ENCODE data around the gene EDRF1.
"Not testable (repeated sequence)": the region's sequence is repeated elsewhere in the genome, so short reads cannot be mapped to it uniquely, and the experiment has no call there.

EDRF1 gene

GRCh38 chr10:125719173-125720001 is at the start of gene EDRF1:
Gene EDRF1 (plus strand): TSS chr10:125719709. CDS start chr10:125719808, 99 bp downstream.
- peak; percentile 99 for DNase-seq

DNA sequence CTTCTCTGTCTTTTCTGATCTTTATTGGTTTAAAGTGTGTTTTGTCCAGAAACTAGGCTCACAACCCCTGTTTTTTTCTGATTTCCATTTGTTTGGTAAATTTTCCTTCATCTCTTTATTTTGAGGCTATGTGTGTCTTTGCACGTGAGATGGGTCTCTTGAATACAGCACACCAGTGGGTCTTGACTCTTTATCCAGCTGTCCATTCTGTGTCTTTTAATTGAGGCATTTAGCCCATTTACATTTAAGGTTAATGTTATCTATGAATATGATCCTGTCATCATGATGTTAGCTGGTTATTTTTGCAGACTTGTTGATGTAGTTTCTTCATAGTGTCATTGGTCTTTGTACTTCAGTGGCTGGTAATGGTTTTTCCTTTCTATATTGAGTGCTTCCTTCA is 46.6 kb upstream of the EDRF1 start:
- DNase-seq, result no peak

- no peak for DNase-seq
Measured at GRCh38 chr10:125679436-125679835, 40.1 kb upstream of the EDRF1 start.

DNA sequence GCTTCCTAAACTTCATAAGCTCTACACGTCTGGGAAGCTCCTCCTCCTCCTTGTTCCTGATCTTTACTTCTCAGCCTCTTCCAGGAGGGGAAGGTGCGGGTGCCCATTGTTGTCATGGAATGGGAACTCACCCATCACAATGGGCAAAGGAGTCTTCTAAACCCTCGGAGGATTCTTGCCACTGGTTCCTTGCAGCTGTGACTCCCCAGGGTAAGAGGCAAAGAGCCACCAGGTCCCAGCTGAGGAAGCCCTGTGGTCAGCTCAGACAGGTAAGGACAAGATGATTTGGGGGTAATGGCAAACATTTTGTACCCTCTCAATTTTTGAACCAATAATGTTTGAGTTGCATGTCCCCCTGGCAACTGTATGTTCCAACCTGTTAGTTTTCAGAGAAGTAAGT is 36.4 kb upstream of the EDRF1 start, which contains the start of gene TEX36:
TEX36 (minus strand) TSS at position 101 of the 400 bp plus-strand sequence. CDS start 174 bp downstream, outside the sequence.
- no peak for DNase-seq

- no peak for DNase-seq
Measured at GRCh38 chr10:125683821-125684220, 35.7 kb upstream of the EDRF1 start.

- no peak for DNase-seq
Measured at GRCh38 chr10:125684581-125684980, 34.9 kb upstream of the EDRF1 start.

GRCh38 chr10:125687507-125688185 is 31.9 kb upstream of the EDRF1 start:
- DNase-seq, result no peak

- DNase-seq, result no peak
Measured at GRCh38 chr10:125689955-125690569, 29.4 kb upstream of the EDRF1 start.

DNA sequence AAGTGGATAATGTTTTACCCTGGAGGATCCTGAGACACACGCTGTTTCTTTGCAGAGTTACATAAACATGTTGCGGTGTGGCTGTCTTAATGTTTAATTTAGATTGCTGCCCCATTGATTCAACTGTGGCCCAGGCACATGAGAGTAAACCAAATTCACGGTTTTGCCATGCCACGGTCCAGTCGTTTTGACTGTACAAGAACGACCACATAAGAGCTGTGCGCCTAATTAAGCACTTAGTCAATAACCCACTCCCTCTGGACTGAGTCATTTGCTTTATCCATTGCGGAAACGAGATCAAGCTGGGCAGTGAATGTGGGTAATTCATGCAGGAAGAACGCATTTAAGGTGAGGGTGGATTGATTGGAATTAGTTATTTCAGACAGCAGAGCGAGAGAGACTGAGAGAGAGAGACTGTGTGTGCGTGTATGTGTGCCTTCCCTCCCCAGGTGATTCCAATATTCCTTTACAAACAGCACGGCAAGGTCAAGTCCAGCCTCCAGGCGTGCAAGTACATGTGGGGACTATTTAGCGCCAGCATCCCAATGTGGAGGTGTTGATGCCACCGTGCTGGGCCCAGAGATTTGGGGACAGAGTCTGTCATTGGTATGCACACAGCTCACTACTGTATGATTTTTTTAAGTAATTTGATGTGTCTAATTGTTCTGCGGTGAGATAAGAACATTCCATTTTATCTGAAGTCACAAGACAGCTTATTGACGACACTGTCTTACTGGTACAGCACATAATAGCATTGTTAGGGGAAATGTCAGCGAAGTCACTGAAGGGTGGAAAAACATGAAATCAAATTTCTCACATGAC is 28.1 kb upstream of the EDRF1 start:
- no peak for DNase-seq

- no peak for DNase-seq
Measured at GRCh38 chr10:125692196-125692595, 27.3 kb upstream of the EDRF1 start.

- DNase-seq, result no peak
Measured at GRCh38 chr10:125692601-125693523, 26.6 kb upstream of the EDRF1 start.

GRCh38 chr10:125693524-125693847 is 26.0 kb upstream of the EDRF1 start:
- DNase-seq, result no peak

- no peak for DNase-seq
Measured at GRCh38 chr10:125694883-125695282, 24.6 kb upstream of the EDRF1 start.

DNA sequence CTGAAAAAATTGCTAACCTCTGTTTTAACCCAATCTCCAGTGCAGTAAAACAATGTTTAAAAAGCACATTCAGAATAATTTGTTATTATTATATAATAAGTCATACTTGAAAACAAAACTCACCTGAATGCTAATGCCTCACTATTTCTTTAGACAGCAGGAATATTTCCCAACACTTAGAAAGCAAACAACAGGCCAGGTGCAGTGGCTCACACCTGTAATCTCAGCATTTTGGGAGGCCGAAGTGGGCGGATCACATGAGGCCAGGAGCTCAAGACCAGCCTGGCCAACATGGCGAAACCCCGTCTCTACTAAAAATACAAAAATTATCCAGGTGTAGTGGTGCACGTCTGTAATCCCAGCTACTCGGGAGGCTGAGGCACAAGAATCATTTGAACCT is 22.6 kb upstream of the EDRF1 start:
- not testable (repeated sequence) for DNase-seq

DNA sequence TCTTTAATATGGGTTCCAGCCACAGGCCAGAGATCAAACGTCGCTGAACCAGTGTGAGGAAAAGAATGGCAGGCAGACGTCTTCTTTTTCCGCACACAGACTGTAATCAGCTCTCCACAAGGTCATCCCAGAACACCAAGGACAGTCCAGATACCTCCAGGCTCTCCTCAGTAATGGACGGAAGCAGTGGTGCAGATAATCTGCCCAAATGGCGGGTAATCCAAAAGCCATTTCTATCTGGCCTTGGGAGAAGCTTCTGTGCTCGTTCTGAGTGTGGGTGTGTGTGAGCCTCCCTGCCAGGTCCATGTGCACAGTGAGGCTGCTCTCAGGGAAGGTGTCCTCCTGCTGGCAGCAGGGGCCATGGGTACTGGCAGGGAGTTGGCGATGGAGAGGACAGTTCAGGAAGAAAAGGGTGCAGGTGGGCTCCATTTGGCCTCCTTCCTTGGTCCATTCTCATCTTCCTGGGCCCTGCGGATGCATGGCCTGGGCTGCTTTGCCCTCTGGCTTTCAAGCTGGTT is 21.0 kb upstream of the EDRF1 start:
- DNase-seq, result no peak

DNA sequence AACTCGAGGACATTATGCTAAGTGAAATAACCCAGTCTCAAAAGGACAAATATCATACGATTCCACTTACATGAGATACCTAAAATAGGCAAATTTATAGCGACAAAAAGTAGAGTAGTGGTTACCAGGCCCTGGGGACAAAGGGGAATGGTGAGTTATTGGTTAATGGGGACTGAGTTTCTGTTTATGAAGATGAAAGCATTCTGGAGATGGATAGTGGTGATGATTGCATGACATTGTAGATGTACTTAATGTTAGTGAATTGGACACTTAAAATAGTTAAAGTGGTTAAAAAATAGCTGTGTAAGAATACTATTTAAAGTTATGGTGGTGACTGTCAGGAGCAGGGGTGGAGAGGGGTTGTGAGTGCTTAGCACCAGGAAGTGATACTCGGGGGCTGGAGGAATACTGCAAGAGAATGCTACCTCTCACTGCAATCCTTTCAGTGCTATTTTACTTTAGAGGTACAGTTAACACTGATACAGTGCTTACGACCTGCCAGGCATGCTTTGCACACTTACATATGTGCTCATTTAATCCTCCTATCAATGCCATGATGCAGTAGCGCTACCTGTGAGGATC is 19.9 kb upstream of the EDRF1 start:
- no peak for DNase-seq

DNA sequence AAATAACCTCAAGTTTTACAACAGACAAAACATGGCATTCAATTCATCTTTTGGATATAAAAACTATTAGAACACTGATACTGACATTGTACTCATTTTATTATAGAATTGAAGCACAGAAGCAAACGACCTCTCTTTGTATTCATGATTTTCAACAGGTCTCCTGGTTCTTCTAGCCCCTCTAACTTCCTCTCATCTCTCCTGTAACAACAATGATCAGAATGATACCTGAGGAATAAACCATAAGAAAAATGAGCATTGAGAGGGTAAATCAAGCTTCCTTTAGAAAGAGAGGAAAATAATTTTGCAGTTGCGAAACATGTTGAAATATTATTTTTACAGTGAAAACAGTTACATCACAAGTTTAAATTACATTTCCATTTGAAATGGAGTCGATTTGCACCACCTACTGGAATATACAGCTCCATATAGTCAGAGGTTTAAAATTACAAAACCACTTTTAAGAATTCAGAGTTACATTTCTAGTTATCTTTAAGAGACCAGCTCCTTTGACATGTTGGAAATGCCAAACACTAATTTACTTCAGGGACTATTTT is 19.1 kb upstream of the EDRF1 start:
- no peak for DNase-seq

DNA sequence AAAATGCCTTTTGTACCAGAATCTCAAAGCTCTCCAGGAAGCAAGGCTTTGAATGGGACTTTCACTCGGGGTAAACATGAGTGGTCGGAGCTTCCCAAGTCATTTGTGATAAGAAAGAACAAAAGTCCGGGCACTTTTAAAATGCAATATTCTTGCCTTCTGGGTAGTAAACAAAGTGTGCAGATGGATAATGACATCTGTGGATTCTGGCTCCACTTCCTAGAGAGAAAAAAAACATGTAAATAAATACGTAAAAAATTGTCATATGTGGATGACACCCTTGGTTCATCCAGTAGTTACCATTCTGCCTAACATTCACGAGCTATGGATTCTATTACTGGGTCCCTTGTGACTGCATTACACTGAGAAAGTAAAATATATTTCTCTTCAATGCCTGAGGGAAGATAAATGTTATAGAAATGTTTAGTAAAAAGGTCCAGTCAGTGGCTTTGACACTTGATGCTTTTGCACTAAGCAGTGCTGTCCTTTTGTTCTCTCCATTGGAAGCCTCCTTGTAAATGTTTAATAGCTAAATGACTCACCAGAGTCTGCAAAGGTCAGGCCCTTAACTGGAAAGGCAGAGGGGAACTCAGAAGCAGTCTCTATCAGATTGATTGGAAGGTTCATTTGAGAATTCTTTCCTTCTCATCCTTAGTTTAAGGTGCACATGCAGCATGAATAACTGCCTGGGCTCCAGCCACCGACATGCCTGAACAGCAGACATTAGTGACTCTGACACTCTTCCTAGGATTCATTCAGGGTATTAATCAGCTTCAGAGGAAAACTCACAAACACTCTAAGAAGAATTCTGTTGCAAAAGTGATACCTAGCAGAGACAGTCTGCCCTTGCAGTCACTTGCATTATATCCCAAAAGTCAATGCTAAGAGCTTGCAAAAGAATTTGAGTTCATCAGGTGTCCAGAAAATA is 11.7 kb upstream of the EDRF1 start:
- DNase-seq, result no peak

- DNase-seq, result no peak
Measured at GRCh38 chr10:125708971-125709503, 10.5 kb upstream of the EDRF1 start.
